HG03571 (cell line): ENCODE data around the gene HOXB1.
"Not testable (repeated sequence)": the region's sequence is repeated elsewhere in the genome, so short reads cannot be mapped to it uniquely, and the experiment has no call there.

Experiments
- ATAC-seq: cut with Tn5 transposase; IDR thresholded peaks from one replicate; pipeline ENCODE4 v1.9.1; 2021; ENCODE audit not compliant: unreplicated experiment

Gene HOXB1

GRCh38 chr17:48499735-48500434 lies 30.9 kb downstream of the HOXB1 start:
- ATAC-seq: no peak

- ATAC-seq: no peak
These were observed 31.6 kb downstream of the HOXB1 start for GRCh38 chr17:48499248-48499647.

GRCh38 chr17:48498164-48498850 lies 32.5 kb downstream of the HOXB1 start:
- no peak for ATAC-seq

DNA sequence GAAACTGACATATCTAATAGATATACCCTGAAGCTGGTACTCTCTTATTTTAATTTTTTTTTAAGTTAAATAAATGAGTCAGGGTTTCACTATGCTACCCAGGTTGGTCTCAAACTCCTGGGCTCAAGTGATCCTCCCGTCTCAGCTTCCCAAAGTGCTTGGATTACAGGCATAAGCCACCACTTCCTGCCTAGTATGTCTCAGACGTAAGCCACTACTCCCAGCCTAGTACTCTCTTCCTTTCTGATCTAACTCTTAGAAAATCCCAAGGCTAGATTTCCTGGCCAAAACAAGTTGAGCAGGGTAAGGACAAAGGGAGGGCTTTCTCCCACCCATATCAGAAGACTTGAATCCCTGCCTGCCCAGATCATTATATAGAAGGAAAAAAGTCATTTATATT lies 33.7 kb downstream of the HOXB1 start:
- no peak for ATAC-seq

DNA sequence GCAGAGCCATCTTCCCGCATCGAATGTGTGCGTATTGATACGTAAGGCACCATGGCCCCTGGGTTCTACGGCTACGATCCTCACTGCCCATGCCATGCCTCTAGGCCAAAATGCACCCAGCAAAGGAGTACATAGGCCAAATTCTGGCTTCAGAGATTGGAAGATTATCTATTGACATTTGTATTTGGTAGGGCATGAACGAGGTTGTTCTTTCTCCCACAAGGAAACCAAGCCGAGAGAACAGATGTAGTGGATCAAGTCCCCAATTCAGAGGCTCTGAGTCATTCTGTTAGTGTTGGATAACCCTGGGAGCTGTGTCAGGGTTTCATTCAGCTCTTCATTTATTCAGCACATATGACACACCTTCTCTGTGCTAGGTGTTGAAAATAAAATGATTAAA lies 36.5 kb downstream of the HOXB1 start:
- ATAC-seq: no peak

DNA sequence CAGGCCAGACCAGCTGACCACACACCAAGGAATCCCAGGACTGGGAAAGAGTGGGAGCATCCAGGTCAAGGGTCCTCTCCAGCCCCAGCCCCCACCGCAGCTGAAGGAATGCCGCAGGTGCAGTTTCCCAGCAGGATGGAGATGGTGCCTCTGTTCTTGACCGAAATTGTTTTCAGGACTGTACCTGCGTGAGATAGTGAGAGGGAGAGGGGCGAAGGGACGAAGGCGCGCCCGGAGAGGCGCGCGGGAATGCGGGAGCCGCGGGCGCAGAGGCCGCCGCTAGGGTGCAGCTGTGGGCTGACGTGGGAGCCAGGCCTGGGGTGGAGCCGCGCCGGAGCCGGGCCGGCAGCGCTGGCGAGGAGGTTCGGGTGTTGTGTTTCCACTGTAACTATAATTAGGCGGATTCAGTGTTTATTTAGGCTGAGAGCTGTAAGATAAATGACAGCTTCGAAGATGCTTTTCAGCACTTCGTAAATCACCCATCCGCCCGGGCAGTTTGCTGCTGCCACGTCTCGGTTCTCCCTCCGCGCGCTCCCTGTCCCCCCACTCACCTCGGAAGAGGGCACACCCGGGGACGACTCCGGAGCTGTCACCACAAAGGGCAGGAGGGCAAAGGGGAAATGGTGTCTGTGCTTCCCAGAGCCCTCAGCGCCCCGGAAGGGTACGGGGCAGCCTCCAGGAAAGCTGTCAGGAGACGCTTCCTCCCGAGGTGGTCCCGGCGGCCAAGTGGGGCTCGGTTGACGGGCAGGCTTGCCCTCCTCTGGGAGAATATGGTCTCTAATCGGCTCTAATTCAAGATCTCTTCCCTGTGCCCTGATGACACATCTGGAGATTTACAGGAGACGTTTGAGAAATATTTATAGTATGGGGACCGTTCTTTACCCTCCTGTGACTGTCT lies 38.2 kb downstream of the HOXB1 start:
- ATAC-seq: no peak

- no peak for ATAC-seq
These were observed 39.1 kb downstream of the HOXB1 start for GRCh38 chr17:48491527-48492273.

- no peak for ATAC-seq
These were observed 40.3 kb downstream of the HOXB1 start for GRCh38 chr17:48490451-48490892.

DNA sequence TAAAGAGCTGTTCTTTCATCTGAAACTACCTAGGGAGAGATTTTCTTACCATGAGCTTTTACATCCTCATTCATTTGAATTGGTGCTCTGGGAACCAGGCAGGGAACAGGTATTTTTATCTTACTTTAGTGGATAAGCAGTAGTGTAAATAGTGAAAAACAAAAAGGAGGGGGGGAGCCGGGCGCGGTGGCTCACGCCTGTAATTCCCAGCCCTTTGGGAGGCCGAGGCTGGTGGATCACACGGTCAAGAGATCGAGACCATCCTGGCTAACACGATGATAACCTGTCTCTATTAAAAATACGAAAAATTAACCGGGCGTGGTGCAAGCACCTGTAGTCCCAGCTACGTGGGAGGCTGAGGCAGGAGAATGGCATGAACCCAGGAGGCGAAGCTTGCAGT lies 41.0 kb downstream of the HOXB1 start:
- ATAC-seq: no peak

- ATAC-seq: no peak
These were observed 42.2 kb downstream of the HOXB1 start for GRCh38 chr17:48488548-48489106.

- no peak for ATAC-seq
These were observed 43.6 kb downstream of the HOXB1 start for GRCh38 chr17:48487221-48487620.

DNA sequence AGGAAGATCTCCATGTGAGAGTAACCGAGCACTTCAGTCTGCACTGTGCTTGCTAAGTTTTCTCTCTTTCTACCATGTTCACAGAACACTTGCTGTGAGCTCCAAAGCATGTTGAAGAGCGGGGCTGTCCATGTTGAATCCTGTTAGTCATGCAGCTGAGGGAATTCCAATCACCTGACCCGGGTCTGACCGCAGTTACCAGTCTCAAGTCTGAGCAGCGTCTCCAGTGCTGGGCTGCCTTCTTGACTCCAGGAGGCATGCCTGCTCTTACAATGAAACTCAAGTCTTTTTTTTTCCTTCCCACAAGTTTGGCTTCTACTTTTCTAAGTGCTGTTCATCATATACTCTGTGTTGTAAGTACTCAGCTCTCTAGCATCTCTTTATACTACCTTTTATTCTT lies 44.3 kb downstream of the HOXB1 start:
- ATAC-seq: no peak

- ATAC-seq: no peak
These were observed 46.0 kb downstream of the HOXB1 start for GRCh38 chr17:48484850-48485249.

GRCh38 chr17:48484256-48484655 lies 46.6 kb downstream of the HOXB1 start:
- ATAC-seq: no peak

DNA sequence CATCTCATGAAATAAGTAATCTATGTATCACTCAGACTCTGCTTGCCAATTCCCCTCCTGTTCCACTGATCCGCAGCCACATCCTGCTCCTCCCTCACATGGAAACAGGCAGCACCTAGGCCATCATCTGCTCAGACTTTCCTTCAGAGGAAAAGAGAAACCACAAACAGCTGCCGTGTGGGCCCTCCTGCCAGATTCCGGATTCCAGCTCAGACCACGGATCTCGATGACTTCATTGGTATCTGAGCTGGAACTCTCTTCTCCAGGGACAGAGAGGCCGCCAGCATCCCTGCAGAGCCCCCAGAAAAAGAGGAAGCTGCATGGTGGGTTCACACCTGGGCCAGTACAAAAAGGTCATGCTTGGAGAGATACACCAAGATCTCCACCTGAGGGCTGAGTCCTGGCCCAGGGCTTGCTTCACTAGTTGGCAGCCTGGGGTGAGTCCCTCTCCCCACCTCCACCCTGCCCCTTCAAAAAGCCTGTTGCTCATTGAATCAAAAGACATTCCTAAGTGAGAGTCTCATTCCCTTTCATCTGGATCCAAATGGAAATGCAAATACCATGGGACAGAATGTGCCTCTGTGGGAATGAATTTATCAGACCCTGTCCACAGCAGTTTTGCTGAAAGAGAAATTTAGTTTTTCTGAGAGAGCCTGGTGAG lies 47.2 kb downstream of the HOXB1 start:
- ATAC-seq: no peak

GRCh38 chr17:48483004-48483403 lies 47.8 kb downstream of the HOXB1 start:
- no peak for ATAC-seq

GRCh38 chr17:48482301-48482700 lies 48.5 kb downstream of the HOXB1 start:
- ATAC-seq: not testable (repeated sequence)

- ATAC-seq: no peak
These were observed 51.8 kb downstream of the HOXB1 start for GRCh38 chr17:48479014-48479402.
